GM18498 (cell line): ENCODE measurements around the gene LRRC18.

ENCODE experiments used
- ATAC-seq: cut with Tn5 transposase; IDR thresholded peaks from one replicate; pipeline ENCODE4 v1.9.1; 2021; ENCODE audit warnings: mild to moderate bottlenecking, moderate library complexity; ENCODE audit not compliant: unreplicated experiment

Gene LRRC18

DNA sequence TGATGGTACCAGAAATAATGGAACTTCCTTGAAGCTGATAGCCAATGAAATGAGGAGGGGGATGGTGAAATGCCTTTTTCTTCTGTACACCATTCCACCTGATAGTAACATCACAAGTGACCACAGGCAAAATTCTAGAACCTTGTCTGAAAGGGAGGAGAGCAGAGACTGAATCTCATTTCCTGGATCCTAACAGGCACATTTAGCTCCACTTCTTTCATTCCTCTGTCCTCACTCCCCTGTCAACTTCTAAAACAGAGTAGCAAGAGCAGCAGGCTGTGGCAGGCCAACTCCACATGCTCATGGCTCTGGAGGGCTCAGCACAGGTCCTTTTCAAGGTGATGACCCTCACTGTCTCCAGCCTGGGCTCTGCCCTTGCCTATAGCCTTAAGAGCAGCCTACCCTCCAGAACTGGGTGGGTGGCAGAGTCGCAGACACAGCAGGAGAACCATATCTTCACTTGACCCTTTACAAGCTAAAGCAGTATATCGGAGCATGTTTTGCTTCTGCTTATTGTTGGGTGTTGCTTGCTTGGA, at the start of gene LRRC18:
LRRC18 (minus strand) TSS at position 51 of the 536 bp plus-strand sequence. CDS start 25,685 bp downstream, outside the sequence.
- no peak for ATAC-seq

DNA sequence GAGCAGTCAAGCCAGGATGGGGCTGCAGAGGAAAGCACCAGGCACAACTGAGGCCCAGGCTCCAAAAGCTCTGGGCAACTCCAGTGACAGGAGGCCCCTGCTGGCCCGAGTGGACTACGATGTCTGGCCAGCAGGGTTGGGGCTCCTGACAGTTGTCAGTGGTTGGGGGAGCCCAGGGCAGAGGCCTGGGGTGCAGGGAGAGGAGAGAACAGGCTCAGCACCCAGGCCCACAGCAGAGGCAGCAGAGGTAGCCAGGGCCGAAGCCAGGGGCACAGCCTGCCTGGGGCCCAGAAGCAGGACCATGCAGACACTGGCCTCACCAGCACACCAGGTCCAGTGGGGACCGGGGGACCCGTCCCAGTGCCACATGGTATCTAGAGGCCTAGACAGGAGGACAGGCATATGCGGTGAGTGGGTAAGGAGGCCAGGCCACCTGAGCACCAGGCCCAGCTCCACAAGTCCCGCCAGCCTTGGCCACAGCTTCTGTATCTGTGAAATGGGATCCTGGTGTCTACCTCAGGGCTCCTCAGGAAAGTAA, 46.0 kb upstream of the LRRC18 start:
- ATAC-seq: no peak

DNA sequence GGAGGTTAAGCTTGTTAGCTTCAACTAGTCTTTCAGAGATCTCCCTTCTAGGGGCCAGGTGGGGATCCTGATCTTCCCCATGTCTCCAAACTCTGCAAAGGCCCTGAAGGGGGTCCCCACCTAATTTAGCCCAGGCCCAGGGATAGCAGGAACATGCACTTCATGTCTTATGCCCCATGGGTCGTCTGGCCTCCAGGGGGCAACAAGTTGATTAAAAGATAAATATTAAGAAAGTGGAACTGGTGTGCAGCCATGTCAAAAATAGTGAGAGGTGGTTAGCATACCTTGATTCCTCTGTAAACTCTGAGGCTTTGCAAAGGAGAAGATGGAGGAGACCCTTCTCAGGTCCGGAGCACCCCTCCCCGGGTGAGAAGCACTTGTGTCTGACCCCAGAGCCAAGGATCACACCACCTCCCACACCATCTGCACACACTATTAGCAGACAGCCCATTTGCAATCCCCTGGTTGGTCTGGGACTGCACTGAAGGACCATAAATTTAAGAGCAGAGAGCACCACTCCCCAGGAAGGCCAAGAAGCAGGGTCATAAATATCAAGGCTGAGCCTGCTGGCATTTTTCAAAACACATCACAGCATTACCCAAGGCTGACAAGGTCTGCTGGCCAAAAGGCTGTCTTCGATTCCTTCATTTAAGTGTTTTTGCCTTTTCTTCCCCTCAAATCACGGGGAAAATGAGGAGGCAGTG, 44.2 kb upstream of the LRRC18 start:
- no peak for ATAC-seq

DNA sequence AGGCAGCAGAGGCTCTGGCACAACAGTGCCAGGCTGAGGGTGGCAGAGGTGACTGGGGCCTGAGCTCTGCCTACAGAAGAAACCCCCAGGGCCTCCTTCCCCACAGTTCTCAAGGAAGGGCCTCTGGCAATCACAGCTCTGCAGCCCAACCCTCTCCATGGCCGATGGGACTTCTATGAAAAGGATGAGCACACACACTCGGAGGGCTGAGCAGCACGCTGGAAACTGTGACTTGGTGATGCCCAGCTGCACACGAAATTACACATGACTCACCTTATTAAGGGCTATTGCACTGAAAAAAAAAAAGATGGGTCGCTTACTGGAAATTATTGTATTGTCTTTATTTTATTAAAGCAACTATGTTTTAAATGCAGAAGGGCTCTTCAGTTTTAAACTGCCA, 42.9 kb upstream of the LRRC18 start:
- ATAC-seq: no peak

DNA sequence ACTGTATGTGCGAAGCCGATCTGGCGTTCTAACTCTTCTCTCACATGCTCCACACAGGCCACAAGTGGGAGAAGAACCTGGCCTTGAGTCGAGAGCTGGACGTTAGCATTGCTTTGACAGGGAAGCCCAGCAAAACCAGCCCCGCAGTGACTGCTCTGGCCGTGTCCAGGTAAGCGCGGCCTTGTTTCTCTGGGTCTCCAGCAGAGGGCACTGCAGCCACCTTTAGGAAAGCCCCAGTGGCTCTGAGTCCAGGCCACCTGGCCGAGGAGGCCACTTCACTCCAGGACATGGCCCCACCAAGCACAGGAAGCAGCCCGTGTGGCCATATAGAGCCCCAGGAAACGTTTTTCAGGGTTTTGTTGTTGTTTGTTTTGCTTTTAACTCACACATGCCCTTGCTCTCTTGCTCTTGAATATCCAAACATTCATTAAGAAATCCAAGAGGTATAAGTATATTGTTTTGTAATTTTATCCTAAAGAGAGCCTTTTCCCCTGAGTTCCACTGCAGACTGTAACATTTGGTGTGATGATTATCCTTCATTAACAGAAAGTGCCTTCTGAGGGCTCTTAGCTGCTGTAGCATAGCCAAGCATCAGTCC, 41.8 kb upstream of the LRRC18 start:
- no peak for ATAC-seq

DNA sequence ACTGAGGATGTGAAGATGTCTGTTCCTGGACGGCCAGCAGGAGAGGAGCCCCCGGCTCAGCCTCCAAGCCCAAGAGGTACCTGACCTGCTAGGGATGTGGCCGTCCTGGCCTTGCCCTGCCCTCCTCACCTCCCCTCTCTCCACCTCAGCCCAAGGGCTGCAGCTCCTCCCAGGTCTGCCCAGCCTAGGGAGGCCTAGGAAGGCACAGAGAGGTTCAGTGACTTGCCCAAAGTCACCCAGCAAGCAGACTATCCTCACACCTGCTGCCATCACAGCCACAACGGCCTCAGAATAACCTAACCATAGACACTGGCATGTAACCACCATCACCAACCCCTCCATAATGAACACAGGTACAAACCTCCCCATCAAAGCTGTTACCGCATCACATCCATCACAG, 38.7 kb upstream of the LRRC18 start:
- ATAC-seq: no peak

DNA sequence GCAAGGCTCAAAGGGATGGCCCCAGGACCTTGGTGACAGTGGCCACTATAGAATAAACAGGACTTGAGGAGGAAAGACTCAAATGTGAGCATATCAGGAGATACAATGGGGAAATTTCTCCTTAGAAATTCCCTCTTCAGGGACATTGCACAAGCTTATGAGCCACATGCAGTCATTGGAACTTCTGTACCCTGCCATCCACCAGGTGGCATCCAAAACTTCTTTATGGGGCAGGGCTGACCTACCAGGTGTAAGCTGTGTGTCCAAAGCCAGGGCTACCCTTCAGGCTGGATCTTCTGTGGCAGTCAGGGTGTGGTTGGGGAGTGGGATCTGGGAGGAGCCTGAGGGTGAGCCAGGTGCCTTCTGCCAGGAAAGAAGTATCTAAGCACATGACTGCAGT, 36.6 kb upstream of the LRRC18 start:
- ATAC-seq: no peak

DNA sequence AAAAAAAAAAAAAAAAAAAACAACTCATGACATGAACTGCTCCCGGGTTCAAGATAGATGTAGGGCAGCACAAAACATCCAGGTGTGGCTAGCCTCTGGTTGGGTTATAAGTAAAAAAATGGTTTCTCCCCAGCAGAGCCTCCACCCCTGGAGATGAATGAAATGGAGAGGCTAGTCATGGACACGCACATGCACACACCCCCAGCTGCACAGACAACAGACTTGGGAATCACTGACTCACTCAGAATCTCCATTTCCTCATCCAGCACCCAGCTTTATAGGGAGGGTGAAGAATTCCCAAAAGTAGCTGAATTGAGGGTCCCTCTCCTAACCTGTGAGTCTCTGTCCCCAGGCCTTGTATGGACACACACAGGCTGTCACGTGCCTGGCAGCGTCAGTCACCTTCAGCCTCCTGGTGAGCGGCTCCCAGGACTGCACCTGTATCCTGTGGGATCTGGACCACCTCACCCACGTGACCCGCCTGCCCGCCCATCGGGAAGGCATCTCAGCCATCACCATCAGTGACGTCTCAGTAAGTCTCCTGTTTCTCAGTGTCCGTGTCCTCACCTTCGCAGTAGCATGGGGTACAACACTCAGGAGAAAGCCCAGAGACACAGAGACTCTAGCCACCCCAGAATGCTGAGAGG, 35.0 kb upstream of the LRRC18 start:
- no peak for ATAC-seq

DNA sequence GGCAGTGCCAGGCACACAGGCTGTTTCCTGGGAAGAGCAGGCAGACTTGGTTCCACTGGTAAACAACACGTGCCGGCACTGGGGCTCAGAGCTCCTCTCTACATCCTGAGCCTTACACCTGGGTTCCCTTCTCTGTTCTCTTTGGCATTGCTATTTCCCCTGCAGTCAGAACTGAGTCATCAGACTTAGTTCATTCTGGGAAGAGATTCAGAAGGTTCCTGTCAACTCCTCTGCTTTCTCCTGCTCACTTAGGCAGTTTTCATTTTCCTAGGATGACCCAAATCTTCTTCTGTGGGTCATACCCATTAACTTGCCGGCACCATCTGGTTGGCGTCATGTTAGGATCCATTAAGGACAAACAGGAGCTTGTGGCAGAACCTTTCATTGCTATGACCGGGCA, 33.4 kb upstream of the LRRC18 start:
- ATAC-seq: no peak

DNA sequence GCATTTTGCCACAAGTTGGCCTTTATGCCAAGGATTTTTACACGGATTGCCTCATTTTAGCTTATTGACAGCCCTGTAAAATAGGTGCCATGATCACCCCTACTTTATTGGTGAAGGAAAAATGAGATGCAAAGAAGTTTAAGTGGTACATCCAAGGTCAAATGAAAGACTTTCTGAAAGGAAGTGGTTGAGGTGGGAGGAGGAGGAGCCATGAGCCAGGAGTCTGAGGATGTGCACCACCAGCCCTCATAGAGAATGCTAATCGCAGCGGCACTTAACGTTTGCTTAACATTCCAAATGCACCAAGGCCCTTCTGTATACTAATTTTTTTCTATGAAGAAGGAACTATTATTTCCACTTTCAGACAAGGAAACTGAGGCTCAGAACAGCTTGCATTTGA, 31.0 kb upstream of the LRRC18 start:
- no peak for ATAC-seq

DNA sequence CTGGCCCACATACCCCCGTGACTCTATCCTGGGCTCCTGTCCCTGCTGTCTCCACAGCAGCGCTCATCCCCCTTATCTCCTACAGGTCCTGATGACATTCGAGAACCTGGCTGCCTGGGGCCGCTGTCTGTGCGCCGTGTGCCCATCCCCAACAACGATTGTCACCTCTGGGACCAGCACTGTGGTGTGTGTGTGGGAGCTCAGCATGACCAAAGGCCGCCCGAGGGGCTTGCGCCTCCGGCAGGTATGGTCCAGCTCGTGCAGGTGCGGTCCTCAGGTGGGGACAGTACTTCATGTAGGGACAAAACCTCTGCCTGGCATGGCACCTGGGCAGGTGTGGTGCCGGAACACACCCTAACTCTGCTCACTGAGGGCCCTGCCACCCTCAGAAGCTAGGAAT, 30.4 kb upstream of the LRRC18 start:
- no peak for ATAC-seq

DNA sequence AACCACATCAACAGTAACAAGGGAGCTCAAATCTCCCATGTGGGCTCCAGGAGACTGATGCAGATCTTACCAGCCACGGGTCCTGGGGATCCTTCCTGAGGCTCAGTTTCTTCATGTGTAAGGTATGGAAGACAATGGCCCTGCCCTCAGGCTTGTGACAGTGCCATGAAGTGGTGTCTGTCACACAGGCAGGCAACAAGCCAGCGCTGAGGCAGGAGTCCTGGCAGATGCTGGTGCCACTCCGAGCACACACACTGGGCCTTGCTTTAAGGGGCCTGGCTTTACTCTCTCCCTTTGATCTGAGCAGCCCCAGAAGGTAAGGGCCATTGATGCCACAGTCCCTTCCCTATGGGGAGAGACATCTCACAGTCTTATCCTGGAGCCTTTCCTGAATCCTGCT, 28.4 kb upstream of the LRRC18 start:
- ATAC-seq: no peak

DNA sequence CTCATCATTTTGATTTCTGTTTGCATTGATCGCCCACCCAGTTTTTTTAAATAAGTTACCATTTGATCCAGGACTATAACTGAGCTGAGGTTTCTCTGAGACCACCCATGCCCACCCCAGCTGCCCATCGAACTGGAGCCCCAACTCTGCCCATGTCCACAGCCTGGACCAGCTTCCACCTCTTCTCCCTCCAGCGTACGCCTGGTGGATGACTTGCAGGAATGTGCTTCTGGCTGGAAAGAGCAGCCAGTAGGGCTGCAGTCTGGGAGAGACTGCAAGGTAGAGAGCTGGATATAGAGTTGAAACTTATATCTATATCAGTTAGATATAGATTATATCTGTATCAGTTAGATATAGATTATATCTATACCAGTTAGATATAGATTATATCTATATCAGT, 25.8 kb upstream of the LRRC18 start:
- no peak for ATAC-seq

DNA sequence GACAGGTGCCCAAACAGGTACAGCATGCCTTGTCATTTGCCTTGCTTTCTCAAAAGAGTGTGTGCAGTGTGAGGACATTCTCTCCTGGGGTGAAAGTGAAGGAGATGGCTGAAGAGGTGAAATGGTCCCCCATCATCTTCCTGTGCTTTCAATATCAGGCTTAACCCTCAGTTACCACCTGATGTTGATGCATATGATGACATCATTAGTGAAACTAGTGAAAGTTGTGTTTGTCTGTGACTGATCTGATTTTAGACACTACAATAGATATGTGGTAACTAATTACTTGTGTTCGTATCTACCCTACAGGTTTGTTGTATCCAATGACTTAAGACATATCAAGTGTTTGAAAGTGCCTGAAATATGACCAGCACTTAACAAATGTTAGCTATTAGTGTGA, 24.4 kb upstream of the LRRC18 start:
- no peak for ATAC-seq

DNA sequence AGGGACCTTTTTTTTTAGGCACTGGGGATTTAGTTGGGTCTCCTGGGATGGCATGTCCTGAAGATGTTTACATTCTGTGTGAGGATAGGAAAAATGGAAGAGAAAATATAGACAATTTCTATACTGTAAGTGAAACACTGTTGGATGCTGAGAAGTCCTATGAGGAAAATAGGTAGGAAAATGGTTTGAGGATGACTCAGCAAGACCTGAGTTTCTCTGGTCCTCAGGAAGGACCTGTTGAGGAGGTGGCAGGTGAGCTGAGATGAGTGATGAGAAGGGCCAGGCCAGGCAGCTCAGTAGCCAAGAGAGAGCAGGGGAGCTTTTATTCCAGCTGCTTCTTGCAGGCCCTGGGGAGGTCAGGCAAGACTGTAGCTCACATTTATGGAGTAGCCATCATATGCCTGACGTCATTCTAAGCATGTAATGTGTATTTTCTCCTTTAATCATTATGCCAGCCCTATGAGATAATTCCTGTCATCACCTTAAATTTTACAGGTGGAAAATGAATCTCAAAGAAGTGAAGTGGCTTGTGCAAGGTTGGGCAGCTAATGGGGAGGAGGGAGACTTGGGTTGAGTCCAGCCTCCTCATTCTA, 19.1 kb upstream of the LRRC18 start:
- no peak for ATAC-seq

DNA sequence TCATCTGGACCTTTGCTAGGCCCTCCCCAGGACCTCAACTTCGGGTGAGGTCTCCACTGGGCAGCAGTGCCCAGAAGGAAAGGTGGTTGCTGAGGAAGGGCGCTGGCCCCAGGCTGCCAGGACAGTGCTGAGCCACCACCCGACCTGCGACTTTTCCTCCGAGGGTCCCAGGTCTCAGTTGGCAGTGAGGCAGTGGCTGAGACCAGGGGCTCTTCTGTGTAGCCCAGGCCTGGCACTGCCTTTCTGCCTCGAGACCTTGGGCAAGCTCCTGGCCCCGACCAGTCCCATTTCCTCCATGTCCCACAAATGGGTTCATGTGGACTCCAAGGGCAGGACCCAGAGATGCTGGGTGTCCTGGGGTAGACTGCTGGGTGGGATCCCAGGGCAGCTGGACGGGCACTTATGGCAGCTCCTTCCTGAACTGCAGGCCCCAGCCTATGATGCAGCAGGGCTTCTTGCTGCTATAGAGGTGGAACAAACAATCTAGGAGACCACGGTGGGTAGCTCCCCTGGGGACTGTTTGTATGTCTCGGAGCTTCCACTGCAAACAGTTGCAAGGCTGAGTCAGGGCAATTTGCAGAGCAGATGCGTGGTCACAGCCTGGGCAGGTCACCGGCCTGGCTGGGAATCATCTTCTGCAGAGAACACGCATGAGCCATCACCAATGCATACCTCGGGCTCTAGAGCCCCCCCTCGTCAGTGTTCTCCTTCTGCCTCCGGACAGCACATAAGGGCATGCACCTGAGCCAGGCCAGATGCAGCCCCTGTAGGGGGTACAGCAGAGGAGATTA, 17.9 kb upstream of the LRRC18 start:
- no peak for ATAC-seq

DNA sequence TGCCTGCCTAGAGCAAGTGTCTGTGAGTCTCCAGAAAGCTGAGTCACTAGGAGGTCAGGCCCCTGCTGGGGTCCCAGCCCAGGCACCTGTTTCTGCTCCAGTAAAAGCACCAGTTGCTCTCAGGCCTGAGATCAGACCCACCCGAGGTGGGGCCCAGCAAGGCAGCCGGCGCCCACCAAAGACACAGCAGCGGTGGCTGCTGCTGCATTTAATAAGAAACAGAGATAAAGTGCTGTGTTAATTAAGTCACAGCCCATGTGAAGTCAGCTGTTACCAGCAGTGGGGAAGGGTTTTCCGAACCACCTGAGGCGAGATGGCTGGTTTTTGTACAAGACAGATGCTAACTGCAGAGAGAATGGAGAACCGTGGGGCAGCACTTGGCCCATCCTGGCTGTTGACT, 12.1 kb upstream of the LRRC18 start:
- no peak for ATAC-seq

DNA sequence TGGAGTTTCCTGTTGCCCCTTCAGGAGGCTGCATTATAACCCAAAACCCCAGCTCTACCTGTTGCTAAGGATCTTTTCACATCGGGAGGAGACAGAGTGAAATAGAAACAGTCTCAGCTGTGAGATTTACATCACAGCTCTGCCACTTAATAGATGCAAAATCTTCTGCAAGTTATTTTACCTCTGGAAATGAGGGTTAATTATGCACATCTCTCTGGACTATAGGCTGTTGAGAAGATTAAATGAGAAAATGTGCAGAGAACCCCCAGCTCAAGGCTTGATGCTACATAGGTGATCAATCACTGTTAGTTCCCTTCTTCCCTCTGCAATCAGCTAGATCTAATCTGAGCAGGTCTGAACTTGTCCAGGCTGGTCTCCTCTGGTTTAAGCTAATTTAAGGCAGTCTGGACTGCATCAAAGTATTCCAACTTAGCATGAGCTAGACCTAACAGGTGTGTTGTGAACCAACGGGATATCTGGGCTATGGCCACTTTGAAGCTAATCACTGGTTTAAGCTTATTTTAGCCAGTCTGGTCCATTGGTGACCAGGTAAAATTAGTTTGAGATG, 8.9 kb upstream of the LRRC18 start:
- ATAC-seq: no peak

DNA sequence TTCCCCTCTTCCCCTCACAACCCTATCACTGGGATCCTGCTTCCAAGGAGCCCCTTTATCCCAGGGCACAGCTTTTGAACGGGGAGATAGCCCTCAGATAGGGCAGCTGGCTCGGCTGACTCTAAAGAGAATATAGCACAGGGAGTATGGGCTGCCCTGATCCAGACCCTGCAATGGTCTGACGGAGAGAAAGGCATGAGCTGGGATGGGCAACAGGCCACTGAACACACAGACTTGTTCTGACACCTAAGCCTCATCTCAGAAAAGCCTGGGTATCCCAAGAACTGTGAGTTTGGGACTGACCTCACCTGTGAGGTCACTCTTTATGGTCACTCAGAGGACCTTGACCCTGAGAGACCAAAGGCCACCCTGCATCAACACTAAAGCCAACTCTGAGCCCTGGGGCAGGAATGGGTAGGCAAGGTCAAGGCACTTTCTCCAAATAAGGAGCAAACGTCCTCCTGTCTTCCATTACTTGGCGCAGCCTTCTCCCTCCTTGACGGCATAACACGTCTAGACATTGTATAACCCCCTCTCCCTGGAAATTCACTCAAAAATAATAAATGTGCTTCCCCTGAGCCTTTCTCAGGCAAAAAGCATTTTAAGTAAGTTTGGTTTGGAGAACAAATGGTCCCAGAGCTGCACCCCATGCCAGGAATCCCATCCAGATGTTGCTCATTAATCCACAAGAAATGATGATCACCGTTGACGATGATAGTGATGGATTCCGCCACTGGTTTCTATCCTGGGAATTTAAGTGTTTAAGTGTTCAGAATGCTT, 8.2 kb upstream of the LRRC18 start:
- no peak for ATAC-seq
